ENCODE results near the gene OR51B5.

DNA sequence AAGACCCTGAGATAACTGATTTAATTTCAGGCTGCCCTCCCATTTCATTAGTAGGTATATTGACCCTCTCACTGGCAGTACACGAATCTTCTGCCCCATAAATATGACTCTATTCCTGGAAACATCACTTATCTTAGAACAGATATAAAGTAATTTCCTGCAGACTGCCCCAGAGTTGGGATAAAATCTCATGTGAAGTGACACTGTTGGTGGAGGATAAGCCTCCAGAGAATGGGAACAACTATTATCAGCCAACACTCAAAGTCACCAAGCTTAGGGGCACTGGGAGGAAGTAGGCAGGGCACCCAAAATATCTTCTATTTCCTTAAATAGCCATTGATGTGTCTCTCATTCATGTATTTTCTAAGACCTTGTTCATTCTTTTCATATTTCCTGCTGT, 8.2 kb downstream of the OR51B5 start:
- no peak for TF ChIP-seq EZH2 (IDR thresholded peaks at IDR 0.05; ENCODE audit: low read length, missing control alignments)
- TF ChIP-seq, protein P1, sequence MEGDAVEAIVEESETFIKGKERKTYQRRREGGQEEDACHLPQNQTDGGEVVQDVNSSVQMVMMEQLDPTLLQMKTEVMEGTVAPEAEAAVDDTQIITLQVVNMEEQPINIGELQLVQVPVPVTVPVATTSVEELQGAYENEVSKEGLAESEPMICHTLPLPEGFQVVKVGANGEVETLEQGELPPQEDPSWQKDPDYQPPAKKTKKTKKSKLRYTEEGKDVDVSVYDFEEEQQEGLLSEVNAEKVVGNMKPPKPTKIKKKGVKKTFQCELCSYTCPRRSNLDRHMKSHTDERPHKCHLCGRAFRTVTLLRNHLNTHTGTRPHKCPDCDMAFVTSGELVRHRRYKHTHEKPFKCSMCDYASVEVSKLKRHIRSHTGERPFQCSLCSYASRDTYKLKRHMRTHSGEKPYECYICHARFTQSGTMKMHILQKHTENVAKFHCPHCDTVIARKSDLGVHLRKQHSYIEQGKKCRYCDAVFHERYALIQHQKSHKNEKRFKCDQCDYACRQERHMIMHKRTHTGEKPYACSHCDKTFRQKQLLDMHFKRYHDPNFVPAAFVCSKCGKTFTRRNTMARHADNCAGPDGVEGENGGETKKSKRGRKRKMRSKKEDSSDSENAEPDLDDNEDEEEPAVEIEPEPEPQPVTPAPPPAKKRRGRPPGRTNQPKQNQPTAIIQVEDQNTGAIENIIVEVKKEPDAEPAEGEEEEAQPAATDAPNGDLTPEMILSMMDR (conservative IDR thresholded peaks at IDR 0.05 in 1 of 2, IDR thresholded peaks at IDR 0.05 in 1 of 2; ENCODE audit: low read depth in 1 of 2, low read length in 2 of 2), result no peak
